OCI-LY3 (cell line): ENCODE data around the gene GTF2A1.
A peak's percentile ranks its signal among the peaks of the same experiment; 100 is the strongest.

ENCODE experiments used
- H2AFZ ChIP-seq: fragments of 200-600, 300-600 bp; shearing (Covaris generic); 2 replicates; pipeline ENCODE4 v1.6.0; 2014; ENCODE audit warnings: antibody characterized with exemption, low read depth, low read length
- H3K27ac ChIP-seq: fragments of 200-600, 300-600 bp; sonication (generic); 2 replicates; pipeline ENCODE4 v1.5.1; 2014; ENCODE audit warnings: mild to moderate bottlenecking, low read length, moderate library complexity, mixed read lengths
- H3K27me3 ChIP-seq: fragments of 200-600, 300-600 bp; sonication (generic); 2 replicates; pipeline ENCODE4 v1.6.1; 2014; ENCODE audit warnings: low read depth, low read length, mixed read lengths
- H3K36me3 ChIP-seq: fragments of 200-600, 300-600 bp; sonication (generic); replicated peaks from 2 replicates; pipeline ENCODE3; 2014; ENCODE audit warnings: low read depth, low read length, mixed read lengths
- H3K4me1 ChIP-seq: fragments of 300-600, 200-600 bp; sonication (generic); 2 replicates; pipeline ENCODE4 v1.6.1; 2014; ENCODE audit warnings: low read length, mixed read lengths
- H3K4me2 ChIP-seq: fragments of 200-600, 300-600 bp; sonication (generic); 2 replicates; pipeline ENCODE4 v1.6.1; 2014; ENCODE audit warnings: low read length, mixed read lengths
- H3K4me3 ChIP-seq: fragments of 300-600, 200-600 bp; sonication (generic); 2 replicates; pipeline ENCODE4 v1.5.1; 2014; ENCODE audit warnings: antibody characterized with exemption, mild to moderate bottlenecking, low read length, moderate library complexity
- H3K79me2 ChIP-seq: fragments of 300-600, 200-600 bp; shearing (Covaris generic); 2 replicates; pipeline ENCODE4 v1.6.1; 2014; ENCODE audit warnings: mild to moderate bottlenecking, low read length, mixed read lengths
- H3K9ac ChIP-seq: fragments of 300-600, 200-600 bp; shearing (Covaris generic); 2 replicates; pipeline ENCODE4 v1.6.0; 2014; ENCODE audit warnings: mild to moderate bottlenecking, low read length, moderate library complexity
- H3K9me3 ChIP-seq: fragments of 200-600, 300-600 bp; shearing (Covaris generic); 2 replicates; pipeline ENCODE4 v1.6.1; 2014; ENCODE audit warnings: low read length, mixed read lengths; ENCODE audit not compliant: insufficient read depth
- H4K20me1 ChIP-seq: fragments of 200-600, 300-600 bp; sonication (generic); 2 replicates; pipeline ENCODE4 v1.6.1; 2016; ENCODE audit warnings: low read length, mixed read lengths; ENCODE audit not compliant: insufficient read depth
- EZH2phosphoT487 ChIP-seq: fragments of 200-600 bp; shearing (Covaris generic); IDR thresholded peaks from 2 replicates; pipeline ENCODE4 v1.6.1; 2018; ENCODE audit warnings: antibody characterized with exemption, mixed run types, low read depth
- TF ChIP-seq, protein P1 (sequence below): fragments of 200-600, 300-600 bp; sonication (generic); IDR thresholded peaks from 2 replicates; pipeline ENCODE4 v1.5.1; 2014; ENCODE audit warnings: antibody characterized with exemption, low read length, low read depth

GTF2A1 gene

DNA sequence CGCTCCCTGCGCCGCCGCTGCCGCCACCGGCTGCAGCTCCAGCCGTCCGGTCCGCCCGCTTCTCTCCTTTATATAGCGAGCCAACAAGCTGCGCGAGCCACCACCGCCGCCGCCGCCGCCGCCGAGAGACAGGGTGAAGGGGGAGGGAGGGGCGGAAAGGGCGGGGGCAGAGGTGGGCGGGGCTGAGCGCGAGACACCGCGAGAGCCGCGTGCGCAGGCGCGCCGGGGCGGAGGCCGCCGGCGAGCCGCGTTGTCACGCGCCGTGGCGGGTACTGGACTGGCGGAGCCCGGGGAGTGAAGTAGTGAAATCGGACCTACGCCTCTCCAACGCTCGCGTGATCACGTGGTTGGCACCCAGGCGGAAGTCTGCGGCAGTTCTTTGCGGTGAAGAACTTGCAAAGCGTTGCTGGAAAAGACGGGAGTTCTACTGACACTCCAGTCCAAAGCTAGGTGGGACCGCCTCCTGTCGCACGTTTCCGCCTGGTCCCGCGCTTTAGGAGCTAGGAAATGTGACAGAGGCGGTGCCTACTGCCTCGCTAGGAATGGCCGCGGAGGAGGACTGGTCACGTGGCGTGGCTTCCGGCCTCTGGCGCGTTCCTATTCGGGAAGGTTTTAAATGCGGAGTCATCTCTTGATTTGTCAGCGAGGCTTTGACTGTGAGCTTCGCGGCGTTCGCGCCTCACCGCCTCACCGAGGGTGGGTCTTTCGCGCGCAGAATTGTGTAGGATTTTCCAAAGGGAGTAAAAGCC lies at the start of gene GTF2A1:
Gene GTF2A1 (minus strand): TSS at position 130 of the 749 bp plus-strand sequence. CDS start 441 bp downstream, outside the sequence.
- Histone ChIP-seq H3K4me1 (peaks cover 20% of the 10 kb centered on the region), H3K27me3 (no peaks in the 10 kb centered on the region), H3K79me2 (peaks cover 46% of the 10 kb centered on the region), H3K9me3 (peaks cover 4% of the 10 kb centered on the region; the same call in 1 of the 2 replicates), H3K36me3 (peaks cover 18% of the 10 kb centered on the region), H4K20me1 (peaks cover 25% of the 10 kb centered on the region), H3K4me3 (peak within 1 kb of the TSS; percentile 99), H3K9ac (peak within 1 kb of the TSS; percentile 99), H3K4me2 (peak within 1 kb of the TSS; percentile 86), H3K27ac (peak within 1 kb of the TSS; percentile 90), H2AFZ (peak within 1 kb of the TSS; percentile 73)
- TF ChIP-seq, protein P1, sequence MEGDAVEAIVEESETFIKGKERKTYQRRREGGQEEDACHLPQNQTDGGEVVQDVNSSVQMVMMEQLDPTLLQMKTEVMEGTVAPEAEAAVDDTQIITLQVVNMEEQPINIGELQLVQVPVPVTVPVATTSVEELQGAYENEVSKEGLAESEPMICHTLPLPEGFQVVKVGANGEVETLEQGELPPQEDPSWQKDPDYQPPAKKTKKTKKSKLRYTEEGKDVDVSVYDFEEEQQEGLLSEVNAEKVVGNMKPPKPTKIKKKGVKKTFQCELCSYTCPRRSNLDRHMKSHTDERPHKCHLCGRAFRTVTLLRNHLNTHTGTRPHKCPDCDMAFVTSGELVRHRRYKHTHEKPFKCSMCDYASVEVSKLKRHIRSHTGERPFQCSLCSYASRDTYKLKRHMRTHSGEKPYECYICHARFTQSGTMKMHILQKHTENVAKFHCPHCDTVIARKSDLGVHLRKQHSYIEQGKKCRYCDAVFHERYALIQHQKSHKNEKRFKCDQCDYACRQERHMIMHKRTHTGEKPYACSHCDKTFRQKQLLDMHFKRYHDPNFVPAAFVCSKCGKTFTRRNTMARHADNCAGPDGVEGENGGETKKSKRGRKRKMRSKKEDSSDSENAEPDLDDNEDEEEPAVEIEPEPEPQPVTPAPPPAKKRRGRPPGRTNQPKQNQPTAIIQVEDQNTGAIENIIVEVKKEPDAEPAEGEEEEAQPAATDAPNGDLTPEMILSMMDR: no peak
- no peak for TF ChIP-seq EZH2phosphoT487

DNA sequence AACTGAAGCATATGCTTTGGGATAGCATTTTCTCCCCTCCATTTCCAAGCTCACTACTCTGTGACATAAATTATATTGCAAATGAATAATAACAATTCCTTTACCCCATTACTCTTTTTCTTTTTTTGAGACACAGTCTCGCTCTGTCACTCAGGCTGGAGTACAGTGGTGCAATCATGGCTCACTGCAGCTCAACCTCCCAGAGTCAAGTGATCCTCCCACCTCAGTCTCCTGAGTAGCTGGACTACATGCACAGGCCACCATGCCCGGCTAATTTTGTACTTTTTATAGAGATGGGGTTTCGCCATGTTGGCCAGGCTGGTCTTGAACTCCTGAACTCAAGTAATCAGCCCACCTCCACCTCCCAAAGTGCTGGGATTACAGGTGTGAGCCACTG lies 49.2 kb upstream of the GTF2A1 start:
- Histone ChIP-seq H3K4me3 (no peak overlapping the region), H2AFZ (no peak overlapping the region), H3K27ac (no peak overlapping the region), H3K79me2 (no peaks in the 10 kb centered on the region), H3K4me2 (no peak overlapping the region), H4K20me1 (no peaks in the 10 kb centered on the region), H3K9ac (no peak overlapping the region), H3K27me3 (peaks cover 57% of the 10 kb centered on the region), H3K9me3 (no peaks in the 10 kb centered on the region), H3K4me1 (peaks cover 4% of the 10 kb centered on the region; the same call in 1 of the 2 replicates), H3K36me3 (no peaks in the 10 kb centered on the region)
- TF ChIP-seq EZH2phosphoT487: no peak
- TF ChIP-seq, protein P1: no peak

DNA sequence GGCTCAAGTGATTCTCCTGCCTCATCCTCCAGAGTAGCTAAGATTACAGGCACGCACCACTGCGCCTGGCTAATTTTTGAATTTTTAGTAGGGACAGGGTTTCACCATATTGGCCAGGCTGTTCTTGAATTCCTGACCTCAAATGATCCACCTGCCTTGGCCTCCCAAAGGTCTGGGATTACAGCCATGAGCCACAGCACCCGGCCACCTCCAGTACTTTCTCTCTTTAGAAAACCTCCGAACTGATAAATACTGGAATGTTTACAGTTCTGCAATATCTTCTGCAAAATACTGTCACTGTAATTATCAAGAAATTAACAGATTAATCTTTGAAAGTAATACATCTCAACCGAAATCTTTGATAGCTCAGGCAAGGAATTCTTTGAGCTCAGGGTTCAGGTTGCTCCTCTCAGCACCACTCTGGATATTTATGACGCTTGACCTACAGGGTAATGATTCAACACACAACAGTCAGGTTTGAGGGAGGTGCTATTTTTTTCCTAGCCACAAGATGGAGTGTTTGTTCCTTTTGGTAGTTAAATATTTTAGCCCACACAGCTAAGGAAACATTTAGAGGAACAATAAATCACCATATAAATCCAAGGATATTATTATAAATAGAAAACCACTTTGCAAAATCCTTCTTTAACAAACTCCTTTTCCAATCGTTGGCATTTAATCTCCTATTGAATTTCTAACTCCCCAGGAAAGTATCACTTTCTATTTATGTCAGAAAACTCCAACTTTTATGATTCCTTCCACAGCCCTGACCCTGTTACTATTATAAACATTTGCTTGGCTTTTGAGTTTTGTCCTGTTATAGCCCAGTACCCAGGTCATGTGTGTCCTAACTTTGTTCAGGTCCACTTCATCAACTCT lies 48.6 kb upstream of the GTF2A1 start:
- no peak for TF ChIP-seq EZH2phosphoT487
- TF ChIP-seq, protein P1: peak; percentile 82
- no peak overlapping the region for H3K9ac ChIP-seq
- no peaks in the 10 kb centered on the region for H4K20me1 ChIP-seq
- no peaks in the 10 kb centered on the region for H3K79me2 ChIP-seq
- no peaks in the 10 kb centered on the region for H3K36me3 ChIP-seq
- no peaks in the 10 kb centered on the region for H3K9me3 ChIP-seq
- H3K4me3 ChIP-seq: no peak overlapping the region
- peaks cover 54% of the 10 kb centered on the region for H3K27me3 ChIP-seq
- H3K4me1 ChIP-seq: peaks cover 4% of the 10 kb centered on the region; the same call in 1 of the 2 replicates
- peak overlapping the region; percentile 27; the same call in 1 of the 2 replicates for H2AFZ ChIP-seq
- H3K27ac ChIP-seq: no peak overlapping the region
- H3K4me2 ChIP-seq: 0 out of 2 replicates have a peak overlapping the region, but pooled peaks have one; percentile 16

DNA sequence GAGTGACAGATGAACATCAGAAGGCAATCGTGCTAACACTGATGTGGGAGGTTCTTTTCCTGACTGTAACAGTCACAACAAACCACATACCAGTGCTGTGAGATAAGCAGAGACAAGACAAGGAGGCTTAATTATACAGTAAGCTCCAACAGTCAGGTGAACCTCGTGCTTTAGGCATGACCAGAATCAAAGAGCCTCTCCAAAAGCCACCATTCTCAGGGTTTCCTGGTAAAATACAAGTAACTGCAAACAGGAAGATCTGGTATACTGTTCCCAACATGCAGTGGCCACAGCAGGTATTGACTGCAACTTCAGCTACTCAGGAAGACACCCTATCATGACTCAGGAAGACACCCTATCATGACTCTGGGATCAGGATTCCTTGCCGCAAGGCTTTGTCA lies 47.3 kb upstream of the GTF2A1 start:
- Histone ChIP-seq H3K9ac (no peak overlapping the region), H3K9me3 (no peaks in the 10 kb centered on the region), H4K20me1 (no peaks in the 10 kb centered on the region), H2AFZ (no peak overlapping the region), H3K79me2 (no peaks in the 10 kb centered on the region), H3K27ac (no peak overlapping the region), H3K4me3 (no peak overlapping the region), H3K27me3 (peaks cover 47% of the 10 kb centered on the region), H3K36me3 (no peaks in the 10 kb centered on the region), H3K4me2 (no peak overlapping the region), H3K4me1 (peaks cover 4% of the 10 kb centered on the region; the same call in 1 of the 2 replicates)
- TF ChIP-seq, protein P1: no peak
- TF ChIP-seq EZH2phosphoT487: no peak
